ENCODE results near the gene CRYBB2. TPM values are rescaled to one million over a fixed set of nuclear protein-coding genes. Genes with fewer than 3 reads are reported as not detected.
A peak's percentile ranks its signal among the peaks of the same experiment; 100 is the strongest.
"Not testable (repeated sequence)": the region's sequence is repeated elsewhere in the genome, so short reads cannot be mapped to it uniquely, and the experiment has no call there.

Gene CRYBB2
- total RNA-seq, 1 donor from 2014 or later, result 0.81 TPM

- Mint-ChIP-seq H3K36me3 (ENCODE audit: insufficient read depth) (peaks cover 10% of the 10 kb centered on the region), H3K4me3 (ENCODE audit: low read depth) (no peak overlapping the region), H3K27me3 (no peaks in the 10 kb centered on the region), H3K4me1 (ENCODE audit: low read depth) (no peaks in the 10 kb centered on the region), H3K9me3 (ENCODE audit: low read depth) (no peaks in the 10 kb centered on the region), H3K27ac (no peak overlapping the region)
- TF ChIP-seq CTCF (IDR thresholded peaks at IDR 0.05; ENCODE audit: unreplicated experiment), result no peak
- DNase-seq (ENCODE audit: low spot score, unreplicated experiment), result no peak
These were observed 18.5 kb upstream of the CRYBB2 start for GRCh38 chr22:25200967-25201366.

GRCh38 chr22:25201557-25202273 lies 17.7 kb upstream of the CRYBB2 start:
- Mint-ChIP-seq H3K36me3 (ENCODE audit: insufficient read depth) (peaks cover 6% of the 10 kb centered on the region), H3K27me3 (no peaks in the 10 kb centered on the region), H3K27ac (no peak overlapping the region), H3K4me1 (ENCODE audit: low read depth) (no peaks in the 10 kb centered on the region), H3K9me3 (ENCODE audit: low read depth) (no peaks in the 10 kb centered on the region), H3K4me3 (ENCODE audit: low read depth) (no peak overlapping the region)
- TF ChIP-seq CTCF (IDR thresholded peaks at IDR 0.05; ENCODE audit: unreplicated experiment), result no peak
- no peak for DNase-seq (ENCODE audit: low spot score, unreplicated experiment)

GRCh38 chr22:25202290-25202921 lies 17.0 kb upstream of the CRYBB2 start:
- Mint-ChIP-seq H3K4me1 (ENCODE audit: low read depth) (no peaks in the 10 kb centered on the region), H3K4me3 (ENCODE audit: low read depth) (no peak overlapping the region), H3K27ac (peak overlapping the region; percentile 16), H3K9me3 (ENCODE audit: low read depth) (no peaks in the 10 kb centered on the region), H3K27me3 (no peaks in the 10 kb centered on the region), H3K36me3 (ENCODE audit: insufficient read depth) (peaks cover 5% of the 10 kb centered on the region)
- TF ChIP-seq CTCF (IDR thresholded peaks at IDR 0.05; ENCODE audit: unreplicated experiment), result peak; percentile 93
- DNase-seq (ENCODE audit: low spot score, unreplicated experiment), result peak; percentile 62

GRCh38 chr22:25203082-25203481 lies 16.4 kb upstream of the CRYBB2 start:
- H3K9me3 Mint-ChIP-seq (ENCODE audit: low read depth), result no peaks in the 10 kb centered on the region
- no peak for DNase-seq (ENCODE audit: low spot score, unreplicated experiment)
- peaks cover 5% of the 10 kb centered on the region for H3K36me3 Mint-ChIP-seq (ENCODE audit: insufficient read depth)
- H3K27me3 Mint-ChIP-seq, result no peaks in the 10 kb centered on the region
- H3K27ac Mint-ChIP-seq, result no peak overlapping the region
- no peak overlapping the region for H3K4me3 Mint-ChIP-seq (ENCODE audit: low read depth)
- no peaks in the 10 kb centered on the region for H3K4me1 Mint-ChIP-seq (ENCODE audit: low read depth)
- TF ChIP-seq CTCF (IDR thresholded peaks at IDR 0.05; ENCODE audit: unreplicated experiment), result no peak

GRCh38 chr22:25204547-25204946 lies 14.9 kb upstream of the CRYBB2 start:
- H3K4me3 Mint-ChIP-seq (ENCODE audit: low read depth); H3K27me3 Mint-ChIP-seq: not testable (repeated sequence)

GRCh38 chr22:25205847-25206246 lies 13.6 kb upstream of the CRYBB2 start:
- Mint-ChIP-seq H3K36me3 (ENCODE audit: insufficient read depth) (peaks cover 5% of the 10 kb centered on the region), H3K27me3 (no peaks in the 10 kb centered on the region), H3K27ac (no peak overlapping the region), H3K9me3 (ENCODE audit: low read depth) (no peaks in the 10 kb centered on the region), H3K4me1 (ENCODE audit: low read depth) (no peaks in the 10 kb centered on the region), H3K4me3 (ENCODE audit: low read depth) (no peak overlapping the region)
- TF ChIP-seq CTCF (IDR thresholded peaks at IDR 0.05; ENCODE audit: unreplicated experiment), result no peak
- no peak for DNase-seq (ENCODE audit: low spot score, unreplicated experiment)

More at GRCh38 chr22:25204547-25204946, 14.9 kb upstream of the CRYBB2 start:
- not testable (repeated sequence) for H3K36me3 Mint-ChIP-seq (ENCODE audit: insufficient read depth); H3K27ac Mint-ChIP-seq; DNase-seq (ENCODE audit: low spot score, unreplicated experiment); H3K9me3 Mint-ChIP-seq (ENCODE audit: low read depth); H3K4me1 Mint-ChIP-seq (ENCODE audit: low read depth)
